Skeletal muscle satellite cell (primary cell): ENCODE results near the gene TAF1A.
A peak's percentile ranks its signal among the peaks of the same experiment; 100 is the strongest.
"Not testable (repeated sequence)": the region's sequence is repeated elsewhere in the genome, so short reads cannot be mapped to it uniquely, and the experiment has no call there.

Source experiments
- H3K27me3 ChIP-seq: 2 replicates; pipeline ENCODE4 v1.7.0; 2013; ENCODE audit warnings: low read length; ENCODE audit not compliant: control insufficient read depth, insufficient read depth
- H3K36me3 ChIP-seq: 2 replicates; pipeline ENCODE4 v1.7.0; 2013; ENCODE audit warnings: mild to moderate bottlenecking, control low read depth, low read length; ENCODE audit not compliant: insufficient read depth
- H3K4me1 ChIP-seq: 2 replicates; pipeline ENCODE4 v1.7.0; 2013; ENCODE audit warnings: low read length; ENCODE audit not compliant: control insufficient read depth, insufficient read depth
- H3K4me2 ChIP-seq: 2 replicates; pipeline ENCODE4 v1.7.0; 2013; ENCODE audit warnings: mild to moderate bottlenecking, low read length
- H3K4me3 ChIP-seq: 2 replicates; pipeline ENCODE4 v1.7.0; 2013; ENCODE audit warnings: low read length
- H3K9ac ChIP-seq: 2 replicates; pipeline ENCODE4 v1.7.0; 2013; ENCODE audit warnings: mild to moderate bottlenecking, low read depth, low read length, moderate library complexity
- H3K9me3 ChIP-seq: replicated peaks from 2 replicates; pipeline ENCODE4 v1.7.0; 2013; ENCODE audit warnings: mild to moderate bottlenecking, control low read depth, low read length

Gene TAF1A

GRCh38 chr1:222618880-222619596, 29.3 kb upstream of the TAF1A start:
- peaks cover 5% of the 10 kb centered on the region for H3K36me3 ChIP-seq
- H3K4me1 ChIP-seq, result peaks cover 17% of the 10 kb centered on the region
- H3K27me3 ChIP-seq, result no peaks in the 10 kb centered on the region
- H3K9ac ChIP-seq, result peak overlapping the region; percentile 86
- H3K9me3 ChIP-seq, result no peaks in the 10 kb centered on the region
- H3K4me3 ChIP-seq, result peak overlapping the region; percentile 86
- peak overlapping the region; percentile 97 for H3K4me2 ChIP-seq

- Histone ChIP-seq H3K9me3 (no peaks in the 10 kb centered on the region), H3K27me3 (peaks cover 6% of the 10 kb centered on the region), H3K4me1 (peaks cover 17% of the 10 kb centered on the region), H3K36me3 (peaks cover 5% of the 10 kb centered on the region), H3K9ac (peak within 1 kb of the TSS; percentile 86), H3K4me3 (peak within 1 kb of the TSS; percentile 86), H3K4me2 (peak within 1 kb of the TSS; percentile 97)
Measured at GRCh38 chr1:222618001-222618879, 28.5 kb upstream of the TAF1A start, which contains the start of gene MIA3. MIA3 (plus strand) TSS chr1:222618097; CDS start chr1:222618111, 14 bp downstream.

DNA sequence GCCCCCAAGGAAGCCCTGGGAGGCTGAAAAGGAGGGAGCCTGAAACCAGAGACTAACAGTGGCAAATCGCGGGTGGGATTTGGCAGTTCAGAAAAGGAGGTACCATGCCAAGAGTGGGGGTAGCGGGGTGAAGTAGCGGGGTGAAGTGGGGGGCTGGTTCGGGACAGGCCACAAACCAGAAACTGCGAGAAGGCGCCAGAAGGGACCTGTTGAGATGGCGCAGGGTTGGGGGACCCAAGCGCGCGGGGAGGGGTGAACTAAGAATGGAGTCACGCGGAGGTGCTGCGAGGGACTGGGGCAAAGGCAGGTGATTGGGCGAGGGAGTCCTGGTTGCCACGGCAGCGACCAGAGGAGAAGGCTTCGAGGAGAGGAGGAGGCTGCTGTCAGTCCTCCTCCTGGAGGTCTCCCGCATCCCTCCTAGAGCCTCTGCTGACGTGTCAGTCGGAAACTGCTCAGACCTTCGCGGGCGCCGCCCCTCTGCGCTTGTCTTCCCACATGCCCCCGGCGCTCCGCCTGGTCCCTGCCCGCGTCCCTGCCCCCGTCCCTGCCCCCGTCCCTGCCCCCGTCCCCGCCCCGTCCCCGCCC, 27.7 kb upstream of the TAF1A start:
- Histone ChIP-seq H3K27me3 (peaks cover 8% of the 10 kb centered on the region), H3K9me3 (no peaks in the 10 kb centered on the region), H3K4me1 (peaks cover 17% of the 10 kb centered on the region), H3K4me3 (peak overlapping the region; percentile 75), H3K36me3 (peaks cover 5% of the 10 kb centered on the region), H3K4me2 (peak overlapping the region; percentile 92), H3K9ac (peak overlapping the region; percentile 72)

DNA sequence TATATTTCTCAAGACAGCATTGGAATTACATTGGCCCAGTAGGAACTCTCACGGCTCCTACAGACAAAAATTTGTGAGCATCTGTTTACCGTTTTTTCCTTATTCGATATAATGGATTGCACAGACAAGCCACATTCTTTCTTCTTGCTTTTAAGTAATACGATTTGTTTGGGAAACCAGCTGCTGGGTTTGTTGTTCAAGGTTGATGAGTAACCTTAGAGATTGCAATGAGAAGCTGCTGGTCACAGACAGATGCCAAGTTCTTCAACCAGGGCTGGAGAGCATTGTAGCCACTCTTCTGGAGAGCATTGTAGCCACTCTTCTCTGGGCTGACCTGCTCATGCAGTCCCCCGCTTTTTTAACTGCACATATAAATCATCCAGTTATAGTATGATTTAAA, 26.8 kb upstream of the TAF1A start:
- Histone ChIP-seq H3K27me3 (peaks cover 8% of the 10 kb centered on the region), H3K4me3 (no peak overlapping the region), H3K9ac (no peak overlapping the region)

GRCh38 chr1:222613627-222614026, 23.9 kb upstream of the TAF1A start:
- no peak overlapping the region for H3K9ac ChIP-seq
- H3K4me3 ChIP-seq, result no peak overlapping the region
- no peaks in the 10 kb centered on the region for H3K36me3 ChIP-seq
- H3K4me2 ChIP-seq, result no peak overlapping the region
- no peaks in the 10 kb centered on the region for H3K9me3 ChIP-seq
- peaks cover 8% of the 10 kb centered on the region for H3K27me3 ChIP-seq
- peaks cover 9% of the 10 kb centered on the region for H3K4me1 ChIP-seq

More for the DNA sequence above, 26.8 kb upstream of the TAF1A start:
- peaks cover 17% of the 10 kb centered on the region for H3K4me1 ChIP-seq
- no peaks in the 10 kb centered on the region for H3K36me3 ChIP-seq
- peak overlapping the region; percentile 92 for H3K4me2 ChIP-seq
- no peaks in the 10 kb centered on the region for H3K9me3 ChIP-seq

- no peak overlapping the region for H3K9ac ChIP-seq
- H3K4me1 ChIP-seq, result no peaks in the 10 kb centered on the region
Measured at GRCh38 chr1:222610728-222611127, 21.0 kb upstream of the TAF1A start.

DNA sequence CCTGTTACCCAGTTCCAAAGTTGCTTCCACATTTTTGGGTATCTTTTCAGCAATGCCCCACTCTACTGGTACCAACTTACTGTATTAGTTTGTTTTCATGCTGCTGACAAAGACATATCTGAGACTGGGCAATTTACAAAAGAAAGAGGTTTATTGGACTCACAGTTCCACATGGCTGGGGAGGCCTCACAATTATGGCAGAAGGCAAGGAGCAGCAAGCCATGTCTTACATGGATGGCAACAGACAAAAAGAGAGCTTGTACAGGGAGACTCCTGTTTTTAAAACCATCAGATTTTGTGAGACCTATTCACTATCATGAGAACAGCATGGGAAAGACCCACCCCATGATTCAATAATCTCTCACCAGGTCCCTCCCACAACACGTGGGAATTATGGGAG, 19.4 kb upstream of the TAF1A start:
- not testable (repeated sequence) for H3K4me3 ChIP-seq, H3K27me3 ChIP-seq, H3K4me1 ChIP-seq, H3K9ac ChIP-seq, H3K36me3 ChIP-seq, H3K4me2 ChIP-seq, H3K9me3 ChIP-seq

More at GRCh38 chr1:222610728-222611127, 21.0 kb upstream of the TAF1A start:
- Histone ChIP-seq H3K9me3 (no peaks in the 10 kb centered on the region), H3K4me2 (no peak overlapping the region), H3K4me3 (no peak overlapping the region), H3K36me3 (no peaks in the 10 kb centered on the region), H3K27me3 (peaks cover 8% of the 10 kb centered on the region)

- H3K9me3 ChIP-seq, result no peaks in the 10 kb centered on the region
- no peaks in the 10 kb centered on the region for H3K36me3 ChIP-seq
- H3K4me1 ChIP-seq, result no peaks in the 10 kb centered on the region
- no peaks in the 10 kb centered on the region for H3K27me3 ChIP-seq
- H3K4me3 ChIP-seq, result no peak overlapping the region
- H3K9ac ChIP-seq, result no peak overlapping the region
- H3K4me2 ChIP-seq, result no peak overlapping the region
Measured at GRCh38 chr1:222606757-222607156, 17.0 kb upstream of the TAF1A start.

DNA sequence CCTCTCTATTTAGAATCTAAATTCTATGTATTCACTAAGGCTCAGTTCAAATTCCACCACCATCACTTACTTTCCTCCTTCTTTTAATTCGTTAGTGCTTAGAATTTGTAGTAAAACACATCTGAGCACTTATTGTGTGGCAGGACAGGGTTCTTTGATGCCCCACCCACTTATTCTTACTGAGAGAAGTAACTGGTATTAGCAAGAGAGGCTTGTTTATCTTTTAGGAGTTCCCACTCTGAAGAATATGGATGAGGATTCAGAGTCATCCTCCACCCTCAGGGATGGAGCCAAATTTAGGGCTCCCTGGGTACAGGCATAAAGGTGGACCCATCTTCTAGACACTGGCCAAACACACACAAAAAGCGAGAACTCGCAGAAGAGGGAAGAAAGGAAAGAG, 11.5 kb upstream of the TAF1A start:
- Histone ChIP-seq H3K4me1 (peaks cover 3% of the 10 kb centered on the region), H3K27me3 (no peaks in the 10 kb centered on the region), H3K36me3 (no peaks in the 10 kb centered on the region), H3K4me3 (no peak overlapping the region), H3K9ac (no peak overlapping the region), H3K4me2 (no peak overlapping the region), H3K9me3 (no peaks in the 10 kb centered on the region)

GRCh38 chr1:222600281-222600680, 10.5 kb upstream of the TAF1A start:
- H3K9me3 ChIP-seq, result no peaks in the 10 kb centered on the region
- no peak overlapping the region for H3K4me3 ChIP-seq
- H3K4me1 ChIP-seq, result peaks cover 3% of the 10 kb centered on the region
- no peaks in the 10 kb centered on the region for H3K27me3 ChIP-seq
- H3K9ac ChIP-seq, result no peak overlapping the region
- H3K36me3 ChIP-seq, result no peaks in the 10 kb centered on the region
- H3K4me2 ChIP-seq, result no peak overlapping the region

- H3K9me3 ChIP-seq, result no peaks in the 10 kb centered on the region
- no peak overlapping the region for H3K4me2 ChIP-seq
- H3K9ac ChIP-seq, result no peak overlapping the region
- no peaks in the 10 kb centered on the region for H3K36me3 ChIP-seq
- H3K27me3 ChIP-seq, result no peaks in the 10 kb centered on the region
- peaks cover 10% of the 10 kb centered on the region for H3K4me1 ChIP-seq
- no peak overlapping the region for H3K4me3 ChIP-seq
Measured at GRCh38 chr1:222596696-222597095, 7.0 kb upstream of the TAF1A start.
